Superior temporal gyrus (tissue), 1 donor: Measurements from ENCODE around the gene CLCN5.

Experiments
- DNase-seq: peaks from one replicate; pipeline ENCODE4 v3.0.0-alpha.2; 2016; ENCODE audit errors: extremely low spot score

CLCN5 gene

DNA sequence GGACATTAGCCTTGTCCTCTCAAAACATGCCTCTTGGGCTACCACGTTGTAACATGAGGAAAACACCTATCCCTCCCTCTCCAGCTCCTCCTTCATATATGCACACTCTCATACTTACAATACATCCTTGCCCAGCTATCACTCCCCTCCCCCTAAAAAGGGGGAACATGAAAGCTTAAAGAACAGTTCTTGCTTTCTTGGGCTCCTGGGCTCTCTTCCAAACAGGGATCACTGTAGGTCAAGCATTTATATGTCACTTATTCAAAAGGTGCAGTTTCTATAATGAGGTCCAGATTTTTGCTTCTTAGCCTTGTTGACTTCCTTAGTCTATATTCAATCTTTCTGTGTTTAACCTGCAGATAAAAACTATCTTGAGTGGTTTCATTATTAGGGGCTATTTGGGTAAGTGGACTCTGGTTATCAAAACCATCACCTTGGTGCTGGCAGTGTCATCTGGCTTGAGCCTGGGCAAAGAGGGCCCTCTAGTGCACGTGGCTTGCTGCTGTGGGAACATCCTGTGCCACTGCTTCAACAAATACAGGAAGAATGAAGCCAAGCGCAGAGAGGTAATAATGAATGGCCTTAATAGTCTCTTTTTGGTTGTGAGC is 159.0 kb downstream of the CLCN5 start:
- peak; percentile 16 for DNase-seq

DNA sequence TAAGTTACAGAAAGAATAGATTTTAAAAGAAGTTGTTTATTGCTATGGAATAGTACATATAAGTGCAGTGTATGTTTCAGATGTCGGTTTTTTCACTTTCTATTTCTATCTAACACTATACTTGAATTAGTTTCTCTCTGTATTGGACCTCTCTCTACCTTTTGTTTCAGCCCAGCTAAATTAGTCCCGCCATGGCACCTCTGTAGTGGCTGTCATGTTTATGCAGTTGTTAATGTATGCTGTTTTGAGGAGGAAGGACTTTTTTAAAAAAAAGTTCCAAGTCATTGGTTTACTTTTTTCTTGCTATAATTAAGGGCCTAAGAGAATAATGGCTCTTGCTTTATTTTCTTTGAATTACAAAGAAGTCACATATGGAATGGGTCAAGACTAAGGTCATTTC is 160.3 kb downstream of the CLCN5 start:
- no peak for DNase-seq

DNA sequence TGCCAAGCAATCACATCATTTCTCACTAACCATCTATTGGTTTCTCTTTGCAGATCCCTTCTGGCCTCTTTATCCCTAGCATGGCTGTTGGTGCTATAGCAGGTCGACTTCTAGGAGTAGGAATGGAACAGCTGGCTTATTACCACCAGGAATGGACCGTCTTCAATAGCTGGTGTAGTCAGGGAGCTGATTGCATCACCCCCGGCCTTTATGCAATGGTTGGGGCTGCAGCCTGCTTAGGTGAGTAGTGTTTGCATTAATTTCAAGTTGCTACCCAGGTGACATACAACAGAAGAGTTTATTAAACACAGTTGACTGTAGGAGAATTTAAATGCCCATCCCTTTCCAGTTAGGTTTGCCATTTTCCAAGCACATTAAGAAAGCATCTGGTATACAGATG is 166.2 kb downstream of the CLCN5 start:
- DNase-seq: no peak

DNA sequence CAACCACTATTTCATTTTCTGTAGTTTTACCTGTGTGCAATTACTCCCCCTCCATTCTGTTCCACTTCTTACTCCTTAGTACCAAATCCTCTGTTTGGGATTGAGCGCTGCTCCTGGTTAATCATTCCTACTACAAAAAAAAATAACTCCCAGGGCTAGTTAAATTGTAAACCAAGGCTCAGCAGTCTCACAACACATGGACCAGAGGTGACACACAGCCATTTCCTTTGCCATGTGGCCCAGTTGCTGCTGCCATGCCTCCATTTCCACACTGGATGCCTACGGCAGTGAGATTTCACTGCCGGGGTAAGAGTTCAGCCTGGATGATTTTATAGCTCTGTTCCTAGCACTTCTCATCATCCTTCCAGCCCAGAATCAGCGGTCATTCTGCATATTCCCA is 171.2 kb downstream of the CLCN5 start:
- DNase-seq: no peak

DNA sequence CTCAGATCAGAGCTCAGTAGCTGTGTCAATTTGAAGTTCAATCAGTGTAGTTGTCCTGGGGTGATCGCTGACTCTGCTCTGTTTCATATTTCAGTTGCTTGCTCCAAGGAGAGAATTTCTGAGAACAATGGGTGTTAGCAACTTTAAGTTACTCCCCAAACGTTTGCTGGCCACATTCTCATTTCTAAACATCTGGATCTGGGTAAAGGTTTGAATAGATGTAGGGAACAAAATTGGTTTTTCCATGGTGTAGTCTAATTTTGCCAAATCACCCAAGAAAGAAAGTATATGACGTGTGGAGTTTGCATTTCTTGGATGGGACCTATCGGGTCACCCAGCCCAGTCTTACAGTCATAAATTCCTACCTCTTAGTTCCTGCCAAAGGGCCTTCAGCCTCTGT is 174.7 kb downstream of the CLCN5 start:
- DNase-seq: no peak

DNA sequence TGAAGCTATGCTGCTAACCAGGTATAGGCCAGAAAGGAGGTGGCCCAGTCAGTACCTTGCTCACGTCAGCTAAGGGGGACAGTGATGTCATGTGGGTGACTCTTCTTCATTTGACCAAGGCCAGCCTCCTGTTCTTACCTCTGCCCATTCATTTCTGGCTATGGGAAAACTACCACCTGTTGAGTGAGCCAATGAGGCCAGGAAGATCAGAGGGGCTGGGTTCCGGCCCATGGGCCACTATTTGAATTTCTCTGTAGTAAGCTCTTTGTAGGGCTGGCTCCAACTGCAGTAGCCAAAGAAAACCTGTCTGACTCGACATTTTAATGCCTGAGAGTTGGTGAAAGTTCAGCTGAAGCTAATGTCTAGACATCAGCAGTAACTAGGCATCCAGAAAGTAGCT is 175.8 kb downstream of the CLCN5 start:
- DNase-seq: no peak

DNA sequence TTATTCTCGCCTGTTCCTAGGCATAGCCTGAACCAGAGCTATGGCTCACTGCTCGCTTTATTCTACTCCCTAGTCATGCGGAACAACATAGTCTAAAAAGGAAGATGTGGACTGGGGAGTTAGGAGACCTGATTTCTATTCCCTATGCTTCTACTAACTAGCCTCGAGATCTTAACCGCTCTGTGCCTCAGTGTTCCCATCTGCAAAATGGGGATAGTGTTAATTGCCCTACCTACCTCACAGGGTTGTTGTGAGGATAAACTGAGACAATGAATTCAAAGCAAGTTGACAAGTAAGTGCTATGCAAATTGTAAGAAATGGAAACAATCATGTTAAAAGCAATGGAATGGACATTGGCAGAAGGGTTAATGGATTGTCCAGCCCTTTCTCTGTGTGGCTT is 176.4 kb downstream of the CLCN5 start:
- DNase-seq: no peak

DNA sequence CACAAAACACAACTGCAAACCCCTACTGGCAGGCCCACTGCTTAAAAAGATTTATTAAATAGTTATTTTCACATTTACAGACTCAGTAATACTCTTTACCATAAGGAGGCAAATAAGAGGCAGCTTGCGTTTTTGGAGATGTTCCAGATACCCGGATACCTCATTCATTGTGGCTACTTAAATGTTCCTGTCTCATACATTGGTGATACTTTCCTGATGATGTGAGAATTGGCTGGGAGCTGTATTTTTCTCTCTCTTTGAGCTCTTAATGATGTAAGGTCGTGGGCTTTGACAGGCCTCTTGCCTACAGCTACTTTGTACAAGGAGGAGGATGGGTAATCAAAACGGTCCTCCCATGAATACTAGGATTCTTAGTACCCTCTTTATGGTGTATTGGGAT is 176.9 kb downstream of the CLCN5 start:
- DNase-seq: no peak

DNA sequence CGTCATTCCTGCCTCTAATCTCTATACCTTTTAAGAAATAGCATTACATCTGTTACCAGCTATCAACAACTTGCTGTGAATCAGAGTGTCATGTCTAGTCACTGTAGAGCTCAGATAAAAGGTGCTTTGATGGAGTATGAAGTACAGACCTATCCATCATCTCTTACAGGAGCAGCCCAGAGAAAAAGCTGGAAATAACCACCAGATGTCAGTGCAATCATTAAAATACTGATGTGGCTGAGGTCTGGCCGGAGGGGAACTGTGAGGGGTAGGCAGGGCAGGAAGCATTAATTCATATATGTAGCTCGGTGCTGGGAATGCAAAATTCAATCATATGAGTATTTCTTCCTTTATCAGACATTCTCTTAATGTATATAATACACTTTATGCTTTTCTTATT is 177.8 kb downstream of the CLCN5 start:
- DNase-seq: peak; percentile 14

DNA sequence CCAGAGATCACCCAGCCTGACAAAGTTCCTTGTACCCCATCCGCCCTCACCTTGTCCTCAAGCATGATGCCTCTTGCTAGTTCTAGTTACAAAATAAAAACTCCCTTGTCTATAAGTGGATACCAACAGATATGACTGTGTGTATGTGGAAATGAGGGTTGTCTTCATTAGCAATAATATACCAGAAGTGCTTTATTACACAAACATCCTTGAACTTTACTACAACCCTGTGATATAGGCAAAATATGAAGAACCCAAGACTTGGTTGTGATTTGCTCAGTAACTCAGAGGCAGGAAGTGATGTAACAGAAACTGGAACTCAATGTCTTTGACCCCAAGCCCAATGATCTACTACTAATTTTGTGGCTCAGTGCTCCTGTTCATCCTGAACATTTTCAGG is 180.8 kb downstream of the CLCN5 start:
- DNase-seq: no peak

DNA sequence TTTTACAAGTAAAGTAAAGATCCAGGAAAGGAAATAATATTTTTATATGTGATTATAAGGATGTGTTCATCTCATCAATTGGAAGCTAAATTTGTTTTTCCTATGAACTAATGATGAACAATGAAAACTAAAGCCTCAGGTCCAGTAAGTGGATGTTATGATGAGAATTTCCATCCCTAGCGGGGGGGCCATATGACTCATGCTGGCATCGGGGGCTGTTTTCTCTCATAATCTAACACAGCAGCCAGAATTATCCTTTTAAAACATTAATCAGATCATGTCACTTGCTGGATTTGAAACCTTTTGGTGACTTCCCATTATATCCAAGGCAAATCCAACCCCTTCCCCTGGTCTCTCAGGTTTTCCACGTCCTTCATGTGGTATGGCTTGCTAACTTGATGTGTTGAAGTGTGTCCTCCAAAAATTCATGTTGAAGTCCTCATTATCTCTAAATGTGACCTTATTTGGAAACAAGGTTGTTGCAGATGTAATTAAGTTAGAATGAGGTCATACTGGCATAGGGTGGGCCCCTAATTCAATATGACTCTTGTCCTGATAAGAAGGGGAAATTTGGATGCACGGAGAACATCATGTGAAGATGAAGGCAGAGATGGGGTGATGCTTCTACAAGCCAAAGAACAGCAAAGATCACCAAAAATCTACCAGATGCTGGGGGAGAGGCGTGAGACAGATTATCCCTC is 181.6 kb downstream of the CLCN5 start:
- no peak for DNase-seq

DNA sequence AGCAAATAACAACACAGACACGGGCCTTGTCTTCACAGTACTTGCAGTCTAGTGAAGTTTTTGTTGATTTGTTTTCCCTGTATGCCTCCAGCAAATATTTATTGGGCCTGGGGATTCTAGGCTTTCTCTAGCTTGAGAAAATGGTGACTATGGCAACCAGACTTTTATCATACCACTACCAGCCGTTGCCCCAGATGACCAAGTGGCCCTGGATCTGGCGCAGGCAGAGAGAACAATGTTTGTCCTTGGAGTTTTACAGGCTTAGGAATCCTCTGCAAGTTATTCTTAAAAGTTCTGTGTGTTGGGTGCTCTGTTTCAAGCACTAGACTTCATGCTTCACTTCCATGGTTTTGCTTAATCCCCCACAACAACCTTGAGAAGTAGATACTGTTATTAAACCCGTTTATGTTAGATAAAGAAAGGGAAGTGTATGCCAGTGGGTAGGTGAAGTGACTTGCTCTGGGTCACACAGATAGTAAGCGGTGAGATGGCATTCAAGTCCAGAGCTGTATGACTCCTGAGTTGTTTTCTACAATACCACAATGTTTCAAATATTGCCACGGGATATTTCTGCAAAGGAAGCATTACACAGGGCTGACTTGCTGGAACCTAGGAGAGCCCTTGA is 183.8 kb downstream of the CLCN5 start:
- DNase-seq: no peak

DNA sequence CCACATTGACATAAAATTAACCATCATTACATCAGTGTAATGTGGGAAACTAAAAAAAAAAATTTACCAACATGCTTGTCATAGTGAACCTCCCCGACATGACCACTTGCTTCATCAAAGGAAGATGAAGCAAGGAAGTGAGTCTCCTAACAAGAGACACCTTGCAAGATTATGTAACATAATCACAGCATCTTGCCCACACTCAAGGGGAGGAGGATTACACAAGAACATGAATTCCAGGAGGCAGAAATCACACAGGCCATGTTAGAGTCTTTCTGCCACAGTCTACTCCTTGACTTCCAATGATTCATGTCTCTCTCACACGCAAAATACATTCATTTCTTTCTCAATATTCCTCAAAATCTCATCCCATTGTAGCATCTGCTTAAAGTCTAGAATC is 185.1 kb downstream of the CLCN5 start:
- no peak for DNase-seq

DNA sequence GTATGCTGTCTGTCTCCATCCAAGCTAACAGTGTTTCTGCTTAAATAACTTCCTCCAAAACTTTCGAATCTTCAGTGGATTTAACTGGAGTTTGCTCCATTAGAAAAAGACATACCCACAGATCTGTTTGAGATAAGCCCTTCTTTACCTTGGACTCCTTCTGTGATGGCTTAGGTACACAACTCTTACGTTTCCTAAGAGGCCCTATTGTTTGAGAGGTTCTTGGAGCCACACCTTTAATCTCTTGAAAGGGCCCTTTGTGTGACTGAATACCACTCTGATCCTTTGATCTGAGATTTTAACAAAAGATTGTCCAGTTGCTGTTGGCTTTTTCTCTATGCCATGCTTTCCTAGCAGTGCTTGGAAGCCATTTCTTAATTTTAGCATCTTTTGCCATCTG is 185.9 kb downstream of the CLCN5 start:
- no peak for DNase-seq

DNA sequence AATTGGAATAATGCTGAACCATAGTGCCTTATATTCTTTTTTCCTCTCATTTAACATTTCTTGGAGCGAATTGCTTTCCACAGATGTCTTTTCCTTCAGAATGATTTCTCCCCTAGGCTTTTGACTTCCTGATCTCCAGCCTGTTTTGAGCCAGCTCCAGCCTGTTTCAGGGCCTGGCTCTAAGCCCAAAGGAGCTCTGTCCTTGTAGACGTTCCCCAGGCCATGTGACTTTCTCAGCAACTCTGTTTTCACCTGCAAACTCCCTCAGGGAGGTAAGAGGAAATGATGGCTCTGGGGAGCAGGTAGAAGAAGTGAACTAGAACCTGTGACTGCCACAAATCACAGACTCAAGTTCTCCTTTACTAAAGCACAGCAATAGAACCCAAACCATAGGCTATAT is 189.3 kb downstream of the CLCN5 start:
- no peak for DNase-seq

DNA sequence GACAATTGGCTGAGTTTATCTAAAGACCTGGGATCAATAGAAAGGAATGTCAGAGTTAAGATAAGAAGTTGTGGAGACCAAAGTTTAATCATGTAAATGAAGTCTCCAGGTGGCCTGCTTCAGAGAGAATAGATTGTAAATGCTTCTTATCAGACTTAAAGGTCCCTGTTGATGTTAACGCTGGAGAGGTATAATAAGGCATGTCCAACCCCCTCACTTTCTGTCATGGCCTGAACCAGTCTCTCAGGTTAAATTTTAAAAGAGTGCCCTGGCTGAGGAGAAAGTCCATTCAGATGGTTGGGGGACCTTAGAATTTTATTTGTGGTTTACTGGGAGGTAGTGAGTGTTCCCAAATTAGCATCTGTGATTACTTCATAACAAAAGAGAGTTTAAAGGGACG is 191.7 kb downstream of the CLCN5 start:
- DNase-seq: no peak

DNA sequence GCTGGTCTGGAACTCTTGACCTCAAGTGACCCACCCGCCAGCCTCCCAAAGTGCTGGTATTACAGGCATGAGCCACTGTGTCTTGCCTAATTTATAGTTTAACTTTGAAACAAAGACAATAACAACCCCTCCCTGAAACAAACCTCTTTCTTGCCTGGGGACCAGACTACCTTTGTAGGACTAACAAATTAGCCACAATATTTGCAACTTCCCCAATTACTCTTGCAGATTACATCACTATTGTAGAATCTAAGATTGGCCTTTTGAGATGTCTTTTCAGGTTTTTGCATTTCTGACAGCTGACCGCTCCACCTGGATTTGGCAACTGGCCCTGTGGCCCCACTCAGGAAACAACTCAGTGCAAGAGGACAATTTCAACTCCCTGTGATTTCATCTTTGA is 193.6 kb downstream of the CLCN5 start:
- no peak for DNase-seq

DNA sequence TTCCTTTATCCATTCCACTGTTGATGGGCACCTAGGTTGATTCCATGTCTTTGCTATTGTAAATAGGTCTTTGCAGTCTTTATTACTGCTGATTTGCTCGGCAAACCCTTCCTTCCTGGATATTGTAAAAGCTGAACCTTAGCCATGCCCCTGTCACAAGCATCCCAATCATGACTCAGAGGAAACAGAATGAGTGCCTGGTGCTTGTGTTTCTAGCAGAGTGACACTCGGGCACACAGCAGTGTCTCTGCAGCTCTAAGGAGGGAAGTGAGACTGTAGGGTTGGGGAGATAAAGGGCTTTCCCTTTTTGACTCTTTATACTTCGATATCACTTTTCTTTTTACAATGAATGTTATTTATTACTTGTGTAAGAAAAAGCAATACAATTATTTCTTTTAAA is 195.1 kb downstream of the CLCN5 start:
- DNase-seq: no peak

DNA sequence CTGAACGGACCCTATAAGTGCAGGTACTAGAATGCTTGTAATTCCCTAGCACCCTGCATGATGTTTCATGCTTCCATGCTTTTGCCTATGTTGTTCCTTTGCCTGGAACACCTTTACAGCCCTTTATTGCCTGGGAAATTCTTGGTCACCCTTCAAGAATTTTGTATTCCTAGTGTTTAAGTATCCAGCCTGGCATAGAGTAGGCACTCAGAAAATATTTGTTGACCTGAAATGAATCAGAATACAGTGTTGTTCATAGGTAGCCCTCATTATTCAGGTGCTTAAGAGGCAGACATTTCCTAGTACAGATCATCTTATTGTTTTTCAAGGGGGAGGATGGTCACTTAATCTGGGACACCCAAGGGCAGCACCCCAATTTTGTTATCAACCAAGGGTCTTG is 203.1 kb downstream of the CLCN5 start:
- DNase-seq: no peak

DNA sequence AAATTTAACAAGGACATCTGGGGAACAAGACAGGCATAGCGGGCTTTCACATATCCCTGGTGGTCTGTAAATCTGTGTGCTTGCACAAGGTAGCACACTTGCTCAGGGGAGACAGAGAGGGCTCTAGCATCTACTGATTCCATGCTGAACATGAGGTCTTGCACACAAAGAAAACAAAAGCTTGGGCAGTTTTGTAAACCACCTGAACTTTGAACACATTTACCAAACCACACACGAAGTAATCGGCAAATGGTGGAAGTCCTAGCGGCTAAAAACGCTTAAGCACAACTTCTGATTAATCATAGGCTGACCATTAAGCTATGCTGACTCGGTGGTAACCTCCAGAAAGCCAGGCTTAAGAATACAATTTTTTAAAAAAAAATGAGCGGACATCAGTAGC is 225.6 kb downstream of the CLCN5 start:
- no peak for DNase-seq
